Fibroblast of lung (primary cell): Measurements from ENCODE around the gene ACSS3. TPM values are rescaled to one million over a fixed set of nuclear protein-coding genes. Genes with fewer than 3 reads are reported as not detected.

Source experiments
- DNase-seq, 2 donors: peaks; one replicate each; pipeline versions ENCODE4 v3.0.0 to v3.0.0-alpha.2; 2010; ENCODE audit warnings: low read depth in 2 of 2
- H2AFZ ChIP-seq: 2 replicates; pipeline ENCODE4 v1.5.1; 2012; ENCODE audit warnings: low read length, control low read depth, inconsistent platforms
- H3K27ac ChIP-seq: 2 replicates; pipeline ENCODE4 v1.5.1; 2011; ENCODE audit warnings: low read length, control low read depth; ENCODE audit not compliant: insufficient read depth
- H3K27me3 ChIP-seq: 2 replicates; pipeline ENCODE4 v1.5.1; 2011; ENCODE audit warnings: mild to moderate bottlenecking, low read length; ENCODE audit not compliant: control insufficient read depth, insufficient read depth
- H3K36me3 ChIP-seq: 2 replicates; pipeline ENCODE4 v1.5.1; 2011; ENCODE audit warnings: low read length; ENCODE audit not compliant: control insufficient read depth, insufficient read depth
- H3K4me1 ChIP-seq: 2 replicates; pipeline ENCODE4 v1.5.1; 2011; ENCODE audit warnings: low read length; ENCODE audit not compliant: control insufficient read depth, insufficient read depth; ENCODE audit errors: extremely low read depth
- H3K4me2 ChIP-seq: 2 replicates; pipeline ENCODE4 v1.5.1; 2011; ENCODE audit warnings: low read length, control low read depth; ENCODE audit not compliant: insufficient read depth; ENCODE audit errors: extremely low read depth
- H3K4me3 ChIP-seq, 4 experiments: fragments of 200-600 bp in 1 of 4; sonication (generic) in 1 of 4; replicated peaks in 1 of 4; 2 replicates each; pipeline ENCODE4 v1.5.1; 2011 to 2016; ENCODE audit warnings: low read length in 4 of 4, low read depth in 3 of 4, mild to moderate bottlenecking in 3 of 4, control low read depth in 2 of 4, inconsistent platforms in 1 of 4, mixed read lengths in 1 of 4; ENCODE audit not compliant: insufficient read depth in 1 of 4; ENCODE audit errors: control extremely low read depth in 1 of 4
- H3K79me2 ChIP-seq: 2 replicates; pipeline ENCODE4 v1.5.1; 2012; ENCODE audit warnings: mild to moderate bottlenecking, low read length, inconsistent platforms; ENCODE audit not compliant: control insufficient read depth, insufficient read depth
- H3K9ac ChIP-seq: 2 replicates; pipeline ENCODE4 v1.5.1; 2011; ENCODE audit warnings: mild to moderate bottlenecking, low read length, control low read depth; ENCODE audit not compliant: insufficient read depth
- H3K9me3 ChIP-seq: 2 replicates; pipeline ENCODE4 v1.5.1; 2012; ENCODE audit warnings: low read depth, low read length; ENCODE audit not compliant: control insufficient read depth, insufficient read depth
- H4K20me1 ChIP-seq: 2 replicates; pipeline ENCODE4 v1.5.1; 2011; ENCODE audit warnings: low read length; ENCODE audit not compliant: control insufficient read depth, insufficient read depth; ENCODE audit errors: extremely low read depth
- CTCF ChIP-seq, 2 donors: IDR thresholded peaks in 1 of 2; conservative IDR thresholded peaks in 1 of 2; 1 replicate in 1 of 2; 2 replicates in 1 of 2; pipeline ENCODE4 v1.5.1; 2011 to 2012; ENCODE audit warnings: low read length in 2 of 2, control low read depth in 1 of 2, inconsistent platforms in 1 of 2, low read depth in 1 of 2, mild to moderate bottlenecking in 1 of 2
- EZH2 ChIP-seq: IDR thresholded peaks from 2 replicates; pipeline ENCODE4 v1.5.1; 2012; ENCODE audit warnings: low read length, control low read depth, mild to moderate bottlenecking; ENCODE audit errors: missing control alignments
- polyA minus RNA-seq: library from RNA; depleted of rRNA, polyadenylated mRNA; stranded (reverse); fragments of >200 nt; gene quantifications from 2 replicates; pipeline ENCODE4 v1.2.3, GENCODE V29; 2011; ENCODE audit warnings: low replicate concordance
- polyA plus RNA-seq, 2 donors: library from polyadenylated mRNA; depleted of rRNA in 1 of 2; stranded (reverse) in 1 of 2; unstranded in 1 of 2; fragments of >200 nt; gene quantifications; 2 replicates each; pipeline ENCODE4 v1.2.1, GENCODE V29; 2011 to 2012; ENCODE audit warnings: missing spikeins in 1 of 2
- total RNA-seq: library from RNA; depleted of rRNA; stranded (reverse); fragments of >200 nt; gene quantifications from 2 replicates; pipeline ENCODE4 v1.2.1, GENCODE V29; 2014

The ACSS3 gene
- total RNA-seq: 32.9 and 47.4 TPM in 2 replicates
- 2.7 and 10.3 TPM in 2 replicates for polyA plus RNA-seq
- 1.9 and 7.0 TPM in 2 replicates for polyA plus RNA-seq (2012)
- polyA minus RNA-seq: 0.51 and 2.9 TPM in 2 replicates

GRCh38 chr12:81077686-81078441 lies at the start of gene ACSS3:
Gene ACSS3, plus strand, starts transcription at chr12:81078079. Its CDS starts 42 bp downstream, at chr12:81078121.
- H3K27me3 ChIP-seq: no peaks in the 10 kb centered on the region
- H3K79me2 ChIP-seq: no peaks in the 10 kb centered on the region
- peak within 1 kb of the TSS; percentile 59 to 83 (median 68) for H3K4me3 ChIP-seq
- H2AFZ ChIP-seq: peak within 1 kb of the TSS; percentile 97
- no peaks in the 10 kb centered on the region for H3K36me3 ChIP-seq
- H3K9ac ChIP-seq: peak within 1 kb of the TSS; percentile 62
- DNase-seq: peak; percentile 60 to 64
- H3K27ac ChIP-seq: peak within 1 kb of the TSS; percentile 41
- H4K20me1 ChIP-seq: no peaks in the 10 kb centered on the region
- H3K9me3 ChIP-seq: no peaks in the 10 kb centered on the region
- TF ChIP-seq CTCF (conservative IDR thresholded peaks at IDR 0.05 in 1 of 2, IDR thresholded peaks at IDR 0.05 in 1 of 2; ENCODE audit: low read depth in 1 of 2, low read length in 2 of 2): no peak
- TF ChIP-seq EZH2: no peak
- H3K4me2 ChIP-seq: peak within 1 kb of the TSS; percentile 88
- H3K4me1 ChIP-seq: peaks cover 7% of the 10 kb centered on the region

GRCh38 chr12:81034926-81035325 lies 43.0 kb upstream of the ACSS3 start:
- Histone ChIP-seq H3K4me2 (no peak overlapping the region), H3K79me2 (no peaks in the 10 kb centered on the region), H3K27me3 (no peaks in the 10 kb centered on the region), H3K9me3 (no peaks in the 10 kb centered on the region), H4K20me1 (no peaks in the 10 kb centered on the region), H3K4me1 (no peaks in the 10 kb centered on the region), H3K36me3 (no peaks in the 10 kb centered on the region), H3K9ac (no peak overlapping the region), H3K4me3 (no peak overlapping the region), H3K27ac (no peak overlapping the region), H2AFZ (no peak overlapping the region)
- TF ChIP-seq EZH2 (no peak), CTCF (conservative IDR thresholded peaks at IDR 0.05 in 1 of 2, IDR thresholded peaks at IDR 0.05 in 1 of 2; ENCODE audit: low read depth in 1 of 2, low read length in 2 of 2) (no peak)
- no peak for DNase-seq

GRCh38 chr12:81039231-81039630 lies 38.6 kb upstream of the ACSS3 start:
- no peaks in the 10 kb centered on the region for H3K9me3 ChIP-seq
- DNase-seq: no peak
- no peak overlapping the region for H3K4me3 ChIP-seq
- no peaks in the 10 kb centered on the region for H3K36me3 ChIP-seq
- H3K79me2 ChIP-seq: no peaks in the 10 kb centered on the region
- H3K9ac ChIP-seq: no peak overlapping the region
- H3K27me3 ChIP-seq: no peaks in the 10 kb centered on the region
- H3K4me1 ChIP-seq: no peaks in the 10 kb centered on the region
- no peak overlapping the region for H3K4me2 ChIP-seq
- H3K27ac ChIP-seq: no peak overlapping the region
- no peaks in the 10 kb centered on the region for H4K20me1 ChIP-seq
- H2AFZ ChIP-seq: no peak overlapping the region
- TF ChIP-seq EZH2 (no peak), CTCF (conservative IDR thresholded peaks at IDR 0.05 in 1 of 2, IDR thresholded peaks at IDR 0.05 in 1 of 2; ENCODE audit: low read depth in 1 of 2, low read length in 2 of 2) (no peak)
